ENCODE data around the gene TYW1. TPM values are rescaled to one million over a fixed set of nuclear protein-coding genes. Genes with fewer than 3 reads are reported as not detected.
"Not testable (repeated sequence)": the region's sequence is repeated elsewhere in the genome, so short reads cannot be mapped to it uniquely, and the experiment has no call there.

Gene TYW1
- total RNA-seq, 1 experiment from 2014 or later: 16.8 TPM

GRCh38 chr7:67182956-67183750 lies 186.5 kb downstream of the TYW1 start:
- POLR2A ChIA-PET (ENCODE audit: low non-redundant PET); H3K4me1 ChIP-seq (ENCODE audit: insufficient read depth, low read length, poor library complexity, severe bottlenecking); H3K27ac ChIP-seq (ENCODE audit: low read depth, low read length, poor library complexity, severe bottlenecking); DNase-seq (ENCODE audit: low spot score); H3K9me3 ChIP-seq (ENCODE audit: low read depth, low read length, poor library complexity, severe bottlenecking); H3K27me3 ChIP-seq (replicated peaks; ENCODE audit: insufficient read depth, low read depth, low read length, poor library complexity); H3K4me3 ChIP-seq (ENCODE audit: low read depth, low read length, poor library complexity, severe bottlenecking); H3K36me3 ChIP-seq (ENCODE audit: insufficient read depth, low read length, poor library complexity, severe bottlenecking); CTCF ChIA-PET; intact Hi-C loops (cut with micrococcal nuclease; ENCODE audit: unreplicated experiment); BruUV-seq (replicated peaks): not testable (repeated sequence)

GRCh38 chr7:67184912-67185659 lies 188.5 kb downstream of the TYW1 start:
- DNase-seq (ENCODE audit: low spot score); H3K27ac ChIP-seq (ENCODE audit: low read depth, low read length, poor library complexity, severe bottlenecking); H3K27me3 ChIP-seq (replicated peaks; ENCODE audit: insufficient read depth, low read depth, low read length, poor library complexity); H3K9me3 ChIP-seq (ENCODE audit: low read depth, low read length, poor library complexity, severe bottlenecking); BruUV-seq (replicated peaks); H3K36me3 ChIP-seq (ENCODE audit: insufficient read depth, low read length, poor library complexity, severe bottlenecking); CTCF ChIA-PET; POLR2A ChIA-PET (ENCODE audit: low non-redundant PET); H3K4me1 ChIP-seq (ENCODE audit: insufficient read depth, low read length, poor library complexity, severe bottlenecking); intact Hi-C loops (cut with micrococcal nuclease; ENCODE audit: unreplicated experiment); H3K4me3 ChIP-seq (ENCODE audit: low read depth, low read length, poor library complexity, severe bottlenecking): not testable (repeated sequence)

- CTCF ChIA-PET; BruUV-seq (replicated peaks); intact Hi-C loops (cut with micrococcal nuclease; ENCODE audit: unreplicated experiment); H3K36me3 ChIP-seq (ENCODE audit: insufficient read depth, low read length, poor library complexity, severe bottlenecking); H3K9me3 ChIP-seq (ENCODE audit: low read depth, low read length, poor library complexity, severe bottlenecking); POLR2A ChIA-PET (ENCODE audit: low non-redundant PET); H3K27me3 ChIP-seq (replicated peaks; ENCODE audit: insufficient read depth, low read depth, low read length, poor library complexity); H3K4me1 ChIP-seq (ENCODE audit: insufficient read depth, low read length, poor library complexity, severe bottlenecking); H3K4me3 ChIP-seq (ENCODE audit: low read depth, low read length, poor library complexity, severe bottlenecking); DNase-seq (ENCODE audit: low spot score); H3K27ac ChIP-seq (ENCODE audit: low read depth, low read length, poor library complexity, severe bottlenecking): not testable (repeated sequence)
These were observed 189.1 kb downstream of the TYW1 start for GRCh38 chr7:67185660-67186129.

GRCh38 chr7:67189160-67189559 lies 192.5 kb downstream of the TYW1 start:
- H3K4me3 ChIP-seq (ENCODE audit: low read depth, low read length, poor library complexity, severe bottlenecking); BruUV-seq (replicated peaks); POLR2A ChIA-PET (ENCODE audit: low non-redundant PET); H3K4me1 ChIP-seq (ENCODE audit: insufficient read depth, low read length, poor library complexity, severe bottlenecking); H3K27ac ChIP-seq (ENCODE audit: low read depth, low read length, poor library complexity, severe bottlenecking); CTCF ChIA-PET; DNase-seq (ENCODE audit: low spot score); intact Hi-C loops (cut with micrococcal nuclease; ENCODE audit: unreplicated experiment); H3K27me3 ChIP-seq (replicated peaks; ENCODE audit: insufficient read depth, low read depth, low read length, poor library complexity); H3K9me3 ChIP-seq (ENCODE audit: low read depth, low read length, poor library complexity, severe bottlenecking); H3K36me3 ChIP-seq (ENCODE audit: insufficient read depth, low read length, poor library complexity, severe bottlenecking): not testable (repeated sequence)

GRCh38 chr7:67189801-67190465 lies 193.3 kb downstream of the TYW1 start:
- H3K4me1 ChIP-seq (ENCODE audit: insufficient read depth, low read length, poor library complexity, severe bottlenecking); POLR2A ChIA-PET (ENCODE audit: low non-redundant PET); CTCF ChIA-PET; H3K9me3 ChIP-seq (ENCODE audit: low read depth, low read length, poor library complexity, severe bottlenecking); H3K4me3 ChIP-seq (ENCODE audit: low read depth, low read length, poor library complexity, severe bottlenecking); DNase-seq (ENCODE audit: low spot score); intact Hi-C loops (cut with micrococcal nuclease; ENCODE audit: unreplicated experiment); H3K36me3 ChIP-seq (ENCODE audit: insufficient read depth, low read length, poor library complexity, severe bottlenecking); BruUV-seq (replicated peaks); H3K27ac ChIP-seq (ENCODE audit: low read depth, low read length, poor library complexity, severe bottlenecking); H3K27me3 ChIP-seq (replicated peaks; ENCODE audit: insufficient read depth, low read depth, low read length, poor library complexity): not testable (repeated sequence)

GRCh38 chr7:67191002-67191720 lies 194.5 kb downstream of the TYW1 start:
- H3K9me3 ChIP-seq (ENCODE audit: low read depth, low read length, poor library complexity, severe bottlenecking); intact Hi-C loops (cut with micrococcal nuclease; ENCODE audit: unreplicated experiment); BruUV-seq (replicated peaks); H3K36me3 ChIP-seq (ENCODE audit: insufficient read depth, low read length, poor library complexity, severe bottlenecking); H3K4me3 ChIP-seq (ENCODE audit: low read depth, low read length, poor library complexity, severe bottlenecking); POLR2A ChIA-PET (ENCODE audit: low non-redundant PET); CTCF ChIA-PET; H3K27ac ChIP-seq (ENCODE audit: low read depth, low read length, poor library complexity, severe bottlenecking); H3K27me3 ChIP-seq (replicated peaks; ENCODE audit: insufficient read depth, low read depth, low read length, poor library complexity); DNase-seq (ENCODE audit: low spot score); H3K4me1 ChIP-seq (ENCODE audit: insufficient read depth, low read length, poor library complexity, severe bottlenecking): not testable (repeated sequence)

GRCh38 chr7:67192123-67192702 lies 195.6 kb downstream of the TYW1 start:
- intact Hi-C loops (cut with micrococcal nuclease; ENCODE audit: unreplicated experiment); H3K9me3 ChIP-seq (ENCODE audit: low read depth, low read length, poor library complexity, severe bottlenecking); H3K4me1 ChIP-seq (ENCODE audit: insufficient read depth, low read length, poor library complexity, severe bottlenecking); H3K36me3 ChIP-seq (ENCODE audit: insufficient read depth, low read length, poor library complexity, severe bottlenecking); H3K27me3 ChIP-seq (replicated peaks; ENCODE audit: insufficient read depth, low read depth, low read length, poor library complexity); DNase-seq (ENCODE audit: low spot score); BruUV-seq (replicated peaks); POLR2A ChIA-PET (ENCODE audit: low non-redundant PET); H3K4me3 ChIP-seq (ENCODE audit: low read depth, low read length, poor library complexity, severe bottlenecking); H3K27ac ChIP-seq (ENCODE audit: low read depth, low read length, poor library complexity, severe bottlenecking); CTCF ChIA-PET: not testable (repeated sequence)
